WTC11 (cell line): Measurements from ENCODE around the gene TLR10. TPM values are rescaled to one million over a fixed set of nuclear protein-coding genes. Genes with fewer than 3 reads are reported as not detected.

Experiments
- ATAC-seq: fragments of 200-7000 bp; cut with Tn5 transposase; 2 replicates; pipeline ENCODE4 v1.10.0; 2021; ENCODE audit warnings: mild to moderate bottlenecking, moderate library complexity
- CTCF ChIA-PET: fragments of 300-600 bp; sonication (Branson Sonifier 250); formaldehyde crosslinking; loops from one replicate; lab custom pipeline; 2021; ENCODE audit warnings: antibody characterized with exemption; lab: Charles Lee
- POLR2A ChIA-PET: fragments of 350-600 bp; sonication (Branson Sonifier 250); formaldehyde crosslinking; loops from one replicate; lab custom pipeline; 2021; ENCODE audit warnings: antibody characterized with exemption; lab: Charles Lee
- DNase-seq: peaks from one replicate; pipeline ENCODE4 v3.0.0; 2021; ENCODE audit warnings: low spot score
- H3K27ac Mint-ChIP-seq: 2 replicates; pipeline ENCODE4 v1.8.0; 2021; ENCODE audit warnings: mixed read lengths
- H3K27me3 Mint-ChIP-seq: 2 replicates; pipeline ENCODE4 v1.8.0; 2021; ENCODE audit warnings: low read depth, mild to moderate bottlenecking, moderate library complexity, mixed read lengths
- H3K36me3 Mint-ChIP-seq: 2 replicates; pipeline ENCODE4 v1.8.0; 2021; ENCODE audit warnings: mixed read lengths
- H3K4me1 Mint-ChIP-seq: 2 replicates; pipeline ENCODE4 v1.8.0; 2022; ENCODE audit warnings: mixed read lengths
- H3K4me3 Mint-ChIP-seq: 2 replicates; pipeline ENCODE4 v1.8.0; 2021; ENCODE audit warnings: mild to moderate bottlenecking, moderate library complexity, mixed read lengths
- H3K9me3 Mint-ChIP-seq: 2 replicates; pipeline ENCODE4 v1.8.0; 2021; ENCODE audit warnings: mixed read lengths
- CREM ChIP-seq: sonication (generic); formaldehyde crosslinking; IDR thresholded peaks from 2 replicates; pipeline ENCODE4 v1.8.1; 2022; ENCODE audit warnings: mild to moderate bottlenecking, missing genetic modification reagents, moderate library complexity
- ELF4 ChIP-seq: sonication (generic); formaldehyde crosslinking; IDR thresholded peaks from 2 replicates; pipeline ENCODE4 v1.8.1; 2022; ENCODE audit warnings: low read depth, mild to moderate bottlenecking, moderate library complexity, missing genetic modification reagents
- ESRRA ChIP-seq: sonication (generic); formaldehyde crosslinking; IDR thresholded peaks from 2 replicates; pipeline ENCODE4 v1.8.1; 2022; ENCODE audit warnings: mild to moderate bottlenecking, missing genetic modification reagents, borderline replicate concordance
- FOXP1 ChIP-seq: sonication (generic); formaldehyde crosslinking; IDR thresholded peaks from 2 replicates; pipeline ENCODE4 v1.8.0; 2022; ENCODE audit warnings: missing genetic modification reagents, mild to moderate bottlenecking, moderate library complexity, borderline replicate concordance
- GRHL2 ChIP-seq: fragments of 250-450 bp; sonication (Bioruptor Pico); IDR thresholded peaks from 2 replicates; pipeline ENCODE4 v1.8.0; 2022; ENCODE audit warnings: mild to moderate bottlenecking, moderate library complexity; ENCODE audit not compliant: insufficient replicate concordance, severe bottlenecking
- GTF2I ChIP-seq: fragments of 250-450 bp; sonication (Bioruptor Pico); conservative IDR thresholded peaks from 2 replicates; pipeline ENCODE4 v1.4.0; 2021; ENCODE audit warnings: mild to moderate bottlenecking
- IRF2 ChIP-seq: sonication (generic); formaldehyde crosslinking; IDR thresholded peaks from 2 replicates; pipeline ENCODE4 v1.8.0; 2022; ENCODE audit warnings: low read depth, missing genetic modification reagents, borderline replicate concordance
- NFATC4 ChIP-seq: fragments of 250-450 bp; sonication (Bioruptor Pico); IDR thresholded peaks from 2 replicates; pipeline ENCODE4 v1.9.0; 2021; ENCODE audit warnings: mild to moderate bottlenecking
- NR2C2 ChIP-seq: sonication (generic); formaldehyde crosslinking; IDR thresholded peaks from 2 replicates; pipeline ENCODE4 v1.8.0; 2022; ENCODE audit warnings: mild to moderate bottlenecking, missing genetic modification reagents
- NR3C1 ChIP-seq: sonication (generic); formaldehyde crosslinking; conservative IDR thresholded peaks from 2 replicates; pipeline ENCODE4 v1.8.1; 2023; ENCODE audit warnings: low read depth, mild to moderate bottlenecking, missing genetic modification reagents
- RORB ChIP-seq: fragments of 250-450 bp; sonication (Bioruptor Pico); IDR thresholded peaks from 2 replicates; pipeline ENCODE4 v1.9.0; 2021; ENCODE audit warnings: mild to moderate bottlenecking
- TP53 ChIP-seq: sonication (generic); formaldehyde crosslinking; IDR thresholded peaks from 2 replicates; pipeline ENCODE4 v1.8.1; 2023; ENCODE audit warnings: mild to moderate bottlenecking, missing genetic modification reagents
- ZMAT4 ChIP-seq: fragments of 250-450 bp; sonication (Bioruptor Pico); IDR thresholded peaks from 2 replicates; pipeline ENCODE4 v1.9.0; 2021; ENCODE audit warnings: mild to moderate bottlenecking
- ZNF121 ChIP-seq: sonication (generic); formaldehyde crosslinking; IDR thresholded peaks from 2 replicates; pipeline ENCODE4 v1.8.0; 2023; ENCODE audit warnings: missing genetic modification reagents
- ZNF219 ChIP-seq: sonication (generic); formaldehyde crosslinking; IDR thresholded peaks from 2 replicates; pipeline ENCODE4 v1.8.0; 2023; ENCODE audit warnings: missing genetic modification reagents, mild to moderate bottlenecking, borderline replicate concordance
- ZNF423 ChIP-seq: fragments of 250-450 bp; sonication (Bioruptor Pico); IDR thresholded peaks from 2 replicates; pipeline ENCODE4 v2.1.2; 2022; ENCODE audit warnings: mild to moderate bottlenecking, moderate library complexity
- ZSCAN18 ChIP-seq: fragments of 250-450 bp; sonication (Bioruptor Pico); IDR thresholded peaks from 2 replicates; pipeline ENCODE4 v2.1.2; 2022; ENCODE audit warnings: mild to moderate bottlenecking, moderate library complexity
- total RNA-seq: library from RNA; stranded (reverse); gene quantifications from 3 replicates; pipeline ENCODE4 v1.2.3, GENCODE V29; 2021
- TF ChIP-seq, protein P1 (sequence below): fragments of 250-450 bp; sonication (Bioruptor Pico); IDR thresholded peaks from 2 replicates; pipeline ENCODE4 v1.9.0; 2021; ENCODE audit warnings: mild to moderate bottlenecking
- TF ChIP-seq, protein P2 (sequence below): sonication (generic); formaldehyde crosslinking; IDR thresholded peaks from 2 replicates; pipeline ENCODE4 v1.8.1; 2023; ENCODE audit warnings: mild to moderate bottlenecking, missing genetic modification reagents, moderate library complexity

Gene TLR10
- total RNA-seq, 1 experiment from 2014 or later, result not detected

- no peak overlapping the region for H3K4me3 Mint-ChIP-seq
- ATAC-seq (peak; percentile 64), DNase-seq (peak; percentile 31)
- H3K36me3 Mint-ChIP-seq, result peaks cover 10% of the 10 kb centered on the region
- H3K9me3 Mint-ChIP-seq, result peaks cover 10% of the 10 kb centered on the region
- ChIA-PET POLR2A (interaction anchor here (0.7 kb wide), 1 partner anchor 663 kb away, joined by 4 read pairs; no protein-coding TSS in a partner anchor), CTCF (interaction anchor here (0.7 to 4.0 kb wide), 6 partner anchors 54 to 660 kb away, joined by 3 to 41 read pairs (median 6); partner anchors contain the start of gene TLR10)
- no peak overlapping the region for H3K27ac Mint-ChIP-seq
- peaks cover 26% of the 10 kb centered on the region for H3K4me1 Mint-ChIP-seq
- H3K27me3 Mint-ChIP-seq, result no peaks in the 10 kb centered on the region
- TF ChIP-seq NR3C1 (CRISPR knock-in tag) (no peak), ZNF219 (CRISPR knock-in tag) (no peak), NR2C2 (CRISPR knock-in tag) (no peak), ZSCAN18 (CRISPR knock-in tag) (no peak), ELF4 (CRISPR knock-in tag) (no peak), GTF2I (CRISPR knock-in tag) (no peak), ESRRA (CRISPR knock-in tag) (no peak), RORB (CRISPR knock-in tag) (no peak), ZMAT4 (no peak), NFATC4 (CRISPR knock-in tag) (no peak), ZNF423 (CRISPR knock-in tag) (no peak), CREM (CRISPR knock-in tag) (no peak), IRF2 (CRISPR knock-in tag) (no peak), TP53 (CRISPR knock-in tag) (no peak), ZNF121 (CRISPR knock-in tag) (no peak), FOXP1 (no peak)
- TF ChIP-seq, protein P1, sequence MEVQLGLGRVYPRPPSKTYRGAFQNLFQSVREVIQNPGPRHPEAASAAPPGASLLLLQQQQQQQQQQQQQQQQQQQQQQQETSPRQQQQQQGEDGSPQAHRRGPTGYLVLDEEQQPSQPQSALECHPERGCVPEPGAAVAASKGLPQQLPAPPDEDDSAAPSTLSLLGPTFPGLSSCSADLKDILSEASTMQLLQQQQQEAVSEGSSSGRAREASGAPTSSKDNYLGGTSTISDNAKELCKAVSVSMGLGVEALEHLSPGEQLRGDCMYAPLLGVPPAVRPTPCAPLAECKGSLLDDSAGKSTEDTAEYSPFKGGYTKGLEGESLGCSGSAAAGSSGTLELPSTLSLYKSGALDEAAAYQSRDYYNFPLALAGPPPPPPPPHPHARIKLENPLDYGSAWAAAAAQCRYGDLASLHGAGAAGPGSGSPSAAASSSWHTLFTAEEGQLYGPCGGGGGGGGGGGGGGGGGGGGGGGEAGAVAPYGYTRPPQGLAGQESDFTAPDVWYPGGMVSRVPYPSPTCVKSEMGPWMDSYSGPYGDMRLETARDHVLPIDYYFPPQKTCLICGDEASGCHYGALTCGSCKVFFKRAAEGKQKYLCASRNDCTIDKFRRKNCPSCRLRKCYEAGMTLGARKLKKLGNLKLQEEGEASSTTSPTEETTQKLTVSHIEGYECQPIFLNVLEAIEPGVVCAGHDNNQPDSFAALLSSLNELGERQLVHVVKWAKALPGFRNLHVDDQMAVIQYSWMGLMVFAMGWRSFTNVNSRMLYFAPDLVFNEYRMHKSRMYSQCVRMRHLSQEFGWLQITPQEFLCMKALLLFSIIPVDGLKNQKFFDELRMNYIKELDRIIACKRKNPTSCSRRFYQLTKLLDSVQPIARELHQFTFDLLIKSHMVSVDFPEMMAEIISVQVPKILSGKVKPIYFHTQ (CRISPR knock-in tag), result no peak
Observed at GRCh38 chr4:38728631-38729141, 54.1 kb downstream of the TLR10 start.

DNA sequence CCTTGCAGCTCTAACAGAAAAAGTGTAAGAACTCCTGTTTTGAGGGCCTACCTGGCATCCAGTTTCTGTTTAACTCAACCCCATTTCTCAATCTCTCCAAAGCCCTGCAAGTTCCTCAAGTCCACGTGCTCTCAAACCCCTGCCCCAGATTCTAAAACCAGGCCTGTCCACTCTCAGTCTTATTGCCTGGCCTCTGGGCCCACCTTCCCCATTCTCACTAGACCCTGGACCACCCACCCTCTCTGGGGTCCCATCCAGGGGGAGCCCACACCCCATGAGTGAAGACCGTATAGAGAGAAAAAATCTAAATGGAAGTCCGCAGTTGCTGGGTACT lies 58.3 kb downstream of the TLR10 start:
- no peaks in the 10 kb centered on the region for H3K9me3 Mint-ChIP-seq
- H3K36me3 Mint-ChIP-seq, result no peaks in the 10 kb centered on the region
- no peak for TF ChIP-seq GRHL2 (CRISPR knock-in tag)
- TF ChIP-seq, protein P2, sequence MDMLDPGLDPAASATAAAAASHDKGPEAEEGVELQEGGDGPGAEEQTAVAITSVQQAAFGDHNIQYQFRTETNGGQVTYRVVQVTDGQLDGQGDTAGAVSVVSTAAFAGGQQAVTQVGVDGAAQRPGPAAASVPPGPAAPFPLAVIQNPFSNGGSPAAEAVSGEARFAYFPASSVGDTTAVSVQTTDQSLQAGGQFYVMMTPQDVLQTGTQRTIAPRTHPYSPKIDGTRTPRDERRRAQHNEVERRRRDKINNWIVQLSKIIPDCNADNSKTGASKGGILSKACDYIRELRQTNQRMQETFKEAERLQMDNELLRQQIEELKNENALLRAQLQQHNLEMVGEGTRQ (CRISPR knock-in tag), result no peak
- H3K27ac Mint-ChIP-seq, result no peak overlapping the region
- ChIA-PET CTCF (no interaction called here), POLR2A (no interaction called here)
- no peaks in the 10 kb centered on the region; the same call in 1 of the 2 replicates for H3K27me3 Mint-ChIP-seq
- ATAC-seq (no peak), DNase-seq (no peak)
- H3K4me3 Mint-ChIP-seq, result no peak overlapping the region
- H3K4me1 Mint-ChIP-seq, result peaks cover 26% of the 10 kb centered on the region
